ENCODE results near the gene LPIN1. TPM values are rescaled to one million over a fixed set of nuclear protein-coding genes. Genes with fewer than 3 reads are reported as not detected.

LPIN1 gene
- total RNA-seq, 1 experiment from 2014 or later = 4.4 TPM

DNA sequence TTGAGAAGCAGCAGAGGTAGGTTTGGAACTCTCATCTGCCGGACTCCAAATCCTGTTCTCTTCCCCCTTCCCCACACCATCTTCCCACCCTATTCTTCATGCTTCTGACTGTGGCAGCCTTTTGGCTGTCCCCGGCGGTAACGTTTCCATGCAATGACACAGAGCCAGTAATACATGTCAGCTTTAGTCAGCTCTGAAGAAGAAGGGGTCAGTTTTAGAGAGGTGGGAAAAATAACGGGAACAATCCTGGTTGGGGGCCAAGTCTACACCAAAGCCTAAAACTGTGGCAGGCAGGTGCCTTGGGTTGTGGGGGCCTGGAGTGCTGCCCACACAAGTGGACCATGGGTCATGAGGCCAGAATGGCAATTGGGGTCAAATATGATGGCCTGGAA, 106.8 kb downstream of the LPIN1 start:
- H3K9ac ChIP-seq (ENCODE audit: extremely low read depth, insufficient read length, low read length) = no peak overlapping the region
- no peak overlapping the region for H3K23ac ChIP-seq (ENCODE audit: insufficient read length, low read depth, low read length)
- H3K79me1 ChIP-seq (ENCODE audit: insufficient read depth, low read depth, low read length, poor library complexity, severe bottlenecking) = no peaks in the 10 kb centered on the region
- peaks cover 4% of the 10 kb centered on the region for H3K27me3 Mint-ChIP-seq (ENCODE audit: low read depth)
- no peak overlapping the region for H4K8ac ChIP-seq (replicated peaks; ENCODE audit: insufficient read length, low read depth, low read length)
- H3K27ac ChIP-seq (ENCODE audit: insufficient read length, low read depth, low read length) = no peak overlapping the region
- no peak overlapping the region for H2BK5ac ChIP-seq (ENCODE audit: insufficient read length, low read length)
- no peak overlapping the region for H2AFZ ChIP-seq (ENCODE audit: low read length)
- H3K27ac Mint-ChIP-seq = no peak overlapping the region
- no peak overlapping the region for H3K4ac ChIP-seq (ENCODE audit: low read depth, low read length)
- H3K27me3 ChIP-seq (ENCODE audit: insufficient read depth, low read length) = no peaks in the 10 kb centered on the region
- H3K9me3 ChIP-seq (ENCODE audit: control insufficient read depth, low read depth, low read length) = peaks cover 8% of the 10 kb centered on the region
- peaks cover 16 to 22% (median 16%) of the 10 kb centered on the region in 3 experiments for H3K36me3 Mint-ChIP-seq (ENCODE audit: insufficient read depth in 1 of 3, low read depth in 3 of 3)
- H4K91ac ChIP-seq (ENCODE audit: insufficient read length, low read depth, low read length) = no peak overlapping the region
- peaks cover 4% of the 10 kb centered on the region; the same call in 1 of the 2 replicates for H3K4me1 ChIP-seq (ENCODE audit: insufficient read depth, low read length)
- H3T11ph ChIP-seq (ENCODE audit: low read length) = no peak overlapping the region
- no peaks in the 10 kb centered on the region for H3K79me2 ChIP-seq (ENCODE audit: insufficient read depth, low read length)
- DNase-seq = no peak
- H3K9me3 Mint-ChIP-seq = peaks cover 18 to 38% of the 10 kb centered on the region in 2 experiments
- no peaks in the 10 kb centered on the region for H4K20me1 ChIP-seq (ENCODE audit: control insufficient read depth, insufficient read depth, insufficient read length)
- H3K23me2 ChIP-seq (ENCODE audit: insufficient read length, low read depth, low read length, poor library complexity, severe bottlenecking) = no peaks in the 10 kb centered on the region
- no CpG with 5 or more reads among the region's 5 CpGs for WGBS (ENCODE audit: extremely low coverage, insufficient read length, low lambda C conversion rate)
- no peak overlapping the region for H3K18ac ChIP-seq (ENCODE audit: insufficient read length, low read depth, low read length)
- no peak overlapping the region for H3K14ac ChIP-seq (ENCODE audit: insufficient read depth, low read length)
- no peak overlapping the region for H3K56ac ChIP-seq (ENCODE audit: insufficient read length, low read depth, low read length)
- H3K4me3 Mint-ChIP-seq = no peak overlapping the region
- no peak overlapping the region for H4K5ac ChIP-seq (ENCODE audit: insufficient read length, low read depth, low read length)
- TF ChIP-seq, protein P1, sequence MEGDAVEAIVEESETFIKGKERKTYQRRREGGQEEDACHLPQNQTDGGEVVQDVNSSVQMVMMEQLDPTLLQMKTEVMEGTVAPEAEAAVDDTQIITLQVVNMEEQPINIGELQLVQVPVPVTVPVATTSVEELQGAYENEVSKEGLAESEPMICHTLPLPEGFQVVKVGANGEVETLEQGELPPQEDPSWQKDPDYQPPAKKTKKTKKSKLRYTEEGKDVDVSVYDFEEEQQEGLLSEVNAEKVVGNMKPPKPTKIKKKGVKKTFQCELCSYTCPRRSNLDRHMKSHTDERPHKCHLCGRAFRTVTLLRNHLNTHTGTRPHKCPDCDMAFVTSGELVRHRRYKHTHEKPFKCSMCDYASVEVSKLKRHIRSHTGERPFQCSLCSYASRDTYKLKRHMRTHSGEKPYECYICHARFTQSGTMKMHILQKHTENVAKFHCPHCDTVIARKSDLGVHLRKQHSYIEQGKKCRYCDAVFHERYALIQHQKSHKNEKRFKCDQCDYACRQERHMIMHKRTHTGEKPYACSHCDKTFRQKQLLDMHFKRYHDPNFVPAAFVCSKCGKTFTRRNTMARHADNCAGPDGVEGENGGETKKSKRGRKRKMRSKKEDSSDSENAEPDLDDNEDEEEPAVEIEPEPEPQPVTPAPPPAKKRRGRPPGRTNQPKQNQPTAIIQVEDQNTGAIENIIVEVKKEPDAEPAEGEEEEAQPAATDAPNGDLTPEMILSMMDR (conservative IDR thresholded peaks at IDR 0.05) = no peak
- no peak overlapping the region for H2AK5ac ChIP-seq (ENCODE audit: insufficient read length, low read length)
- no peak overlapping the region for H2BK120ac ChIP-seq (ENCODE audit: low read depth, low read length, poor library complexity, severe bottlenecking)
- H3K4me2 ChIP-seq (ENCODE audit: insufficient read depth, insufficient read length, low read length) = no peak overlapping the region
- no peak overlapping the region for H2BK12ac ChIP-seq (ENCODE audit: insufficient read length, low read depth, low read length)
- H2BK15ac ChIP-seq (ENCODE audit: low read depth, low read length) = no peak overlapping the region
- H2BK20ac ChIP-seq (ENCODE audit: low read depth, low read length, poor library complexity, severe bottlenecking) = no peak overlapping the region
- H3K4me1 Mint-ChIP-seq = peaks cover 9 to 10% of the 10 kb centered on the region in 2 experiments; a peak in 3 of 4 replicates

Data from H9 (cell line).